Measurements from ENCODE around the gene AHI1.
"Not testable (repeated sequence)": the region's sequence is repeated elsewhere in the genome, so short reads cannot be mapped to it uniquely, and the experiment has no call there.

Gene AHI1

GRCh38 chr6:135354407-135354806 is 143.1 kb downstream of the AHI1 start:
- no peak for TF ChIP-seq CTCF (IDR thresholded peaks at IDR 0.05; ENCODE audit: extremely low read depth, missing control alignments)
- no peak for DNase-seq (ENCODE audit: low spot score)

- no peak for TF ChIP-seq CTCF (IDR thresholded peaks at IDR 0.05; ENCODE audit: extremely low read depth, missing control alignments)
- no peak for DNase-seq (ENCODE audit: low spot score)
Measured at GRCh38 chr6:135353113-135353512, 144.4 kb downstream of the AHI1 start.

- TF ChIP-seq CTCF (IDR thresholded peaks at IDR 0.05; ENCODE audit: extremely low read depth, missing control alignments): no peak
- DNase-seq (ENCODE audit: low spot score): no peak
Measured at GRCh38 chr6:135351635-135352034, 145.9 kb downstream of the AHI1 start.

- no peak for TF ChIP-seq CTCF (IDR thresholded peaks at IDR 0.05; ENCODE audit: extremely low read depth, missing control alignments)
- DNase-seq (ENCODE audit: low spot score): no peak
Measured at GRCh38 chr6:135347887-135348286, 149.7 kb downstream of the AHI1 start.

GRCh38 chr6:135346747-135347146 is 150.8 kb downstream of the AHI1 start:
- no peak for TF ChIP-seq CTCF (IDR thresholded peaks at IDR 0.05; ENCODE audit: extremely low read depth, missing control alignments)
- no peak for DNase-seq (ENCODE audit: low spot score)

GRCh38 chr6:135344526-135344925 is 153.0 kb downstream of the AHI1 start:
- no peak for TF ChIP-seq CTCF (IDR thresholded peaks at IDR 0.05; ENCODE audit: extremely low read depth, missing control alignments)

GRCh38 chr6:135339920-135340319 is 157.6 kb downstream of the AHI1 start:
- DNase-seq (ENCODE audit: low spot score): not testable (repeated sequence)

More at GRCh38 chr6:135344526-135344925, 153.0 kb downstream of the AHI1 start:
- no peak for DNase-seq (ENCODE audit: low spot score)

GRCh38 chr6:135334169-135334568 is 163.4 kb downstream of the AHI1 start:
- TF ChIP-seq CTCF (IDR thresholded peaks at IDR 0.05; ENCODE audit: extremely low read depth, missing control alignments): no peak
- DNase-seq (ENCODE audit: low spot score): no peak
